GM23338 (cell line): Measurements from ENCODE around the gene CCDC92. TPM values are rescaled to one million over a fixed set of nuclear protein-coding genes. Genes with fewer than 3 reads are reported as not detected.

Source experiments
- ATAC-seq: fragments of 200-7000 bp; cut with Tn5 transposase; 3 replicates; pipeline ENCODE4 v1.9.1; 2020
- DNase-seq: peaks from one replicate; pipeline ENCODE4 v3.0.0-alpha.2; 2015; ENCODE audit warnings: low spot score
- H2AFZ ChIP-seq: fragments of 200-600 bp; sonication (generic); 2 replicates; pipeline ENCODE4 v1.8.0; 2016; ENCODE audit warnings: antibody characterized with exemption, mild to moderate bottlenecking, moderate library complexity
- H3F3A ChIP-seq: fragments of 200-600 bp; sonication (generic); replicated peaks from 2 replicates; pipeline ENCODE4 v1.8.0; 2017; ENCODE audit warnings: antibody characterized with exemption, mixed run types, low read depth
- H3K27ac ChIP-seq: fragments of 200-600 bp; sonication (generic); 2 replicates; pipeline ENCODE4 v1.6.1; 2016; ENCODE audit warnings: low read depth
- H3K27me3 ChIP-seq: fragments of 200-600 bp; sonication (generic); 2 replicates; pipeline ENCODE4 v1.8.0; 2016; ENCODE audit warnings: mild to moderate bottlenecking, mixed run types, moderate library complexity; ENCODE audit not compliant: insufficient read depth
- H3K36me3 ChIP-seq: fragments of 200-600 bp; sonication (generic); 2 replicates; pipeline ENCODE4 v1.8.0; 2016; ENCODE audit warnings: mild to moderate bottlenecking; ENCODE audit not compliant: insufficient read depth
- H3K4me1 ChIP-seq: fragments of 200-600 bp; sonication (generic); 2 replicates; pipeline ENCODE4 v1.8.0; 2016; ENCODE audit warnings: mild to moderate bottlenecking, moderate library complexity; ENCODE audit not compliant: insufficient read depth
- H3K4me2 ChIP-seq: fragments of 200-600 bp; sonication (generic); 2 replicates; pipeline ENCODE4 v1.7.1; 2017; ENCODE audit warnings: mixed run types
- H3K4me3 ChIP-seq: fragments of 200-600 bp; sonication (generic); 2 replicates; pipeline ENCODE4 v1.6.1; 2016; ENCODE audit warnings: mixed run types
- H3K79me2 ChIP-seq: fragments of 200-600 bp; sonication (generic); replicated peaks from 2 replicates; pipeline ENCODE4 v1.8.0; 2017; ENCODE audit warnings: mild to moderate bottlenecking; ENCODE audit not compliant: insufficient read depth
- H3K9me2 ChIP-seq: fragments of 200-600 bp; sonication (generic); 2 replicates; pipeline ENCODE4 v1.8.0; 2017; ENCODE audit not compliant: insufficient read depth
- H4K20me1 ChIP-seq: fragments of 200-600 bp; sonication (generic); replicated peaks from 2 replicates; pipeline ENCODE4 v1.8.0; 2017; ENCODE audit warnings: mild to moderate bottlenecking; ENCODE audit not compliant: insufficient read depth
- H3K27ac Mint-ChIP-seq: 2 replicates; pipeline ENCODE4 v1.8.0; 2020; ENCODE audit warnings: inconsistent platforms, mild to moderate bottlenecking, moderate library complexity, mixed read lengths
- H3K27me3 Mint-ChIP-seq: 3 replicates; pipeline ENCODE4 v1.8.0; 2022; ENCODE audit warnings: low read depth, mild to moderate bottlenecking, moderate library complexity, mixed read lengths, inconsistent platforms; ENCODE audit not compliant: insufficient read depth, poor library complexity
- H3K36me3 Mint-ChIP-seq: 3 replicates; pipeline ENCODE4 v1.8.0; 2021; ENCODE audit warnings: low read depth, mild to moderate bottlenecking, inconsistent platforms, moderate library complexity, mixed read lengths
- H3K4me1 Mint-ChIP-seq: 3 replicates; pipeline ENCODE4 v1.8.0; 2020; ENCODE audit warnings: mild to moderate bottlenecking, inconsistent platforms, mixed read lengths
- H3K4me3 Mint-ChIP-seq: 3 replicates; pipeline ENCODE4 v1.8.0; 2021; ENCODE audit warnings: moderate library complexity, mild to moderate bottlenecking, inconsistent platforms, mixed read lengths
- H3K9me3 Mint-ChIP-seq: 3 replicates; pipeline ENCODE4 v1.8.0; 2020; ENCODE audit warnings: moderate library complexity, mild to moderate bottlenecking, inconsistent platforms, mixed read lengths
- CREB1 ChIP-seq: fragments of 250-450 bp; sonication (Bioruptor Pico); IDR thresholded peaks from 2 replicates; pipeline ENCODE4 v1.5.0; 2020; ENCODE audit warnings: low read depth, mild to moderate bottlenecking, moderate library complexity
- CTCF ChIP-seq, 2 experiments: fragments of 200-600 bp in 1 of 2; sonication (generic) in 1 of 2; conservative IDR thresholded peaks; 2 replicates each; pipeline versions ENCODE4 v1.5.1 to v1.6.1; 2016 to 2017; ENCODE audit warnings: antibody characterized with exemption in 2 of 2, low read depth in 2 of 2, mild to moderate bottlenecking in 2 of 2, moderate library complexity in 1 of 2
- EZH2 ChIP-seq: fragments of 200-600 bp; sonication (generic); IDR thresholded peaks from one replicate; pipeline ENCODE4 v1.8.0; 2017; ENCODE audit warnings: antibody characterized with exemption, mild to moderate bottlenecking, low read depth; ENCODE audit not compliant: unreplicated experiment
- EZH2phosphoT487 ChIP-seq: fragments of 200-600 bp; sonication (generic); IDR thresholded peaks from one replicate; pipeline ENCODE4 v1.8.1; 2018; ENCODE audit warnings: antibody characterized with exemption; ENCODE audit not compliant: unreplicated experiment
- JUNB ChIP-seq: IDR thresholded peaks from one replicate; pipeline ENCODE4 v1.6.1; 2016; ENCODE audit warnings: antibody characterized with exemption; ENCODE audit not compliant: unreplicated experiment
- NANOG ChIP-seq: IDR thresholded peaks from 2 replicates; pipeline ENCODE4 v1.6.1; 2016; ENCODE audit warnings: antibody characterized with exemption, borderline replicate concordance
- POLR2AphosphoS5 ChIP-seq: IDR thresholded peaks from 2 replicates; pipeline ENCODE4 v1.6.1; 2016; ENCODE audit warnings: antibody characterized with exemption, low read depth
- REST ChIP-seq: IDR thresholded peaks from one replicate; pipeline ENCODE4 v1.6.1; 2018; ENCODE audit warnings: antibody characterized with exemption; ENCODE audit not compliant: unreplicated experiment
- STAT1 ChIP-seq: IDR thresholded peaks from one replicate; pipeline ENCODE4 v1.6.1; 2016; ENCODE audit warnings: antibody characterized with exemption; ENCODE audit not compliant: unreplicated experiment
- ZNF114 ChIP-seq: fragments of 250-450 bp; sonication (Bioruptor Pico); IDR thresholded peaks from 2 replicates; pipeline ENCODE4 v1.5.0; 2020; ENCODE audit warnings: mild to moderate bottlenecking, moderate library complexity
- ZNF462 ChIP-seq: fragments of 250-450 bp; sonication (Bioruptor Pico); IDR thresholded peaks from 2 replicates; pipeline ENCODE4 v1.5.0; 2020; ENCODE audit warnings: mild to moderate bottlenecking, moderate library complexity
- polyA plus RNA-seq: library from polyadenylated mRNA; unstranded; fragments of >200 nt; fragmentation: Nextera tagmentation; extraction: Ambion mirVana; gene quantifications from 2 replicates; pipeline ENCODE4 v1.2.1, GENCODE V29; 2016
- total RNA-seq: library from RNA; depleted of rRNA; stranded (reverse); fragments of >200 nt; shearing (Covaris generic); gene quantifications from 2 replicates; pipeline ENCODE4 v1.2.3, GENCODE V29; 2014

Gene CCDC92
- total and polyA plus RNA-seq, 2 experiments from 2014 or later = 0.08 to 0.31 TPM

- Histone ChIP-seq H3K4me3 (no peak overlapping the region), H3K4me1 (peaks cover 4% of the 10 kb centered on the region; the same call in 1 of the 2 replicates), H3K36me3 (no peaks in the 10 kb centered on the region), H3F3A (no peaks in the 10 kb centered on the region), H3K27me3 (no peaks in the 10 kb centered on the region), H3K27ac (no peak overlapping the region), H3K4me2 (no peak overlapping the region), H3K9me2 (no peaks in the 10 kb centered on the region), H3K79me2 (no peaks in the 10 kb centered on the region), H4K20me1 (no peaks in the 10 kb centered on the region), H2AFZ (peak overlapping the region; percentile 28; the same call in 1 of the 2 replicates)
- DNase-seq (no peak), ATAC-seq (peak; percentile 58)
- TF ChIP-seq POLR2AphosphoS5 (no peak), EZH2phosphoT487 (no peak)
- Mint-ChIP-seq H3K27me3 (peaks cover 13% of the 10 kb centered on the region), H3K9me3 (peaks cover 13% of the 10 kb centered on the region), H3K4me3 (no peak overlapping the region), H3K36me3 (peaks cover 6% of the 10 kb centered on the region), H3K27ac (no peak overlapping the region), H3K4me1 (peaks cover 8% of the 10 kb centered on the region)
Observed at GRCh38 chr12:123898673-123899072, 74.0 kb downstream of the CCDC92 start.

GRCh38 chr12:123897221-123897620, 75.4 kb downstream of the CCDC92 start:
- Histone ChIP-seq H3K27me3 (no peaks in the 10 kb centered on the region), H2AFZ (no peak overlapping the region), H3K4me1 (peaks cover 4% of the 10 kb centered on the region; the same call in 1 of the 2 replicates), H3K9me2 (no peaks in the 10 kb centered on the region), H3F3A (no peaks in the 10 kb centered on the region), H4K20me1 (no peaks in the 10 kb centered on the region), H3K79me2 (no peaks in the 10 kb centered on the region), H3K36me3 (no peaks in the 10 kb centered on the region), H3K27ac (no peak overlapping the region), H3K4me3 (no peak overlapping the region), H3K4me2 (no peak overlapping the region)
- peaks cover 13% of the 10 kb centered on the region for H3K27me3 Mint-ChIP-seq
- no peak overlapping the region for H3K4me3 Mint-ChIP-seq
- H3K36me3 Mint-ChIP-seq = peaks cover 6% of the 10 kb centered on the region
- H3K9me3 Mint-ChIP-seq = peaks cover 13% of the 10 kb centered on the region
- H3K27ac Mint-ChIP-seq = no peak overlapping the region
- no peak for DNase-seq
- ATAC-seq = no peak
- H3K4me1 Mint-ChIP-seq = peaks cover 11% of the 10 kb centered on the region
- TF ChIP-seq EZH2phosphoT487 = no peak
- no peak for TF ChIP-seq STAT1
- no peak for TF ChIP-seq POLR2AphosphoS5
- TF ChIP-seq ZNF114 = no peak
- no peak for TF ChIP-seq NANOG
- TF ChIP-seq REST = no peak
- no peak for TF ChIP-seq CREB1 (CRISPR knock-in tag)
- no peak for TF ChIP-seq CTCF (conservative IDR thresholded peaks at IDR 0.05; ENCODE audit: low read depth in 2 of 2)
- no peak for TF ChIP-seq EZH2
- TF ChIP-seq ZNF462 (CRISPR knock-in tag) = no peak
- no peak for TF ChIP-seq JUNB
